Panc1 (cell line): Measurements from ENCODE around the gene FAM200B. TPM values are rescaled to one million over a fixed set of nuclear protein-coding genes. Genes with fewer than 3 reads are reported as not detected.

ENCODE experiments used
- ATAC-seq: fragments of 200-7000 bp; cut with Tn5 transposase; 2 replicates; pipeline ENCODE4 v1.9.1; 2020; ENCODE audit warnings: mild to moderate bottlenecking, moderate library complexity
- BruUV-seq: library from RNA; stranded (reverse); fragments of 400-500 nt; replicated peaks from 2 replicates; lab custom pipeline; 2021; lab: Mats Ljungman, UMichigan
- CTCF ChIA-PET: fragments of 300-600 bp; sonication (Branson Sonifier 250); formaldehyde crosslinking; loops from one replicate; lab custom pipeline; 2022; ENCODE audit warnings: antibody characterized with exemption; lab: Charles Lee
- POLR2A ChIA-PET: fragments of 300-600 bp; sonication (Branson Sonifier 250); formaldehyde crosslinking; loops from one replicate; lab custom pipeline; 2022; ENCODE audit warnings: antibody characterized with exemption; lab: Charles Lee
- DNase-seq: peaks from one replicate; pipeline ENCODE4 v3.0.0-alpha.2; 2010; ENCODE audit warnings: low read depth, low spot score
- H3K27ac ChIP-seq: 2 replicates; pipeline ENCODE4 v1.5.1; 2011; ENCODE audit warnings: mild to moderate bottlenecking, low read length, inconsistent platforms
- H3K27me3 ChIP-seq: fragments of 200-500 bp; sonication (Bioruptor generic); 2 replicates; pipeline ENCODE4 v1.6.0; 2014; ENCODE audit warnings: low read length, inconsistent platforms; ENCODE audit not compliant: control insufficient read depth, insufficient read depth
- H3K36me3 ChIP-seq: fragments of 200-500 bp; sonication (Bioruptor generic); 2 replicates; pipeline ENCODE4 v1.5.1; 2014; ENCODE audit warnings: inconsistent platforms, mild to moderate bottlenecking, low read length, moderate library complexity; ENCODE audit not compliant: control insufficient read depth, insufficient read depth
- H3K4me1 ChIP-seq: 2 replicates; pipeline ENCODE4 v1.5.1; 2011; ENCODE audit warnings: inconsistent platforms, mild to moderate bottlenecking, low read length, moderate library complexity; ENCODE audit not compliant: control insufficient read depth, insufficient read depth
- H3K4me3 ChIP-seq, 2 experiments: 2 replicates each; pipeline ENCODE4 v1.5.1; 2011 to 2012; ENCODE audit warnings: low read depth in 2 of 2, low read length in 2 of 2, mild to moderate bottlenecking in 2 of 2, inconsistent platforms in 1 of 2, moderate library complexity in 1 of 2
- H3K9me3 ChIP-seq: fragments of 200-500 bp; sonication (Bioruptor generic); 2 replicates; pipeline ENCODE4 v1.5.1; 2014; ENCODE audit warnings: low read depth, mild to moderate bottlenecking, inconsistent platforms, low read length, moderate library complexity; ENCODE audit not compliant: control insufficient read depth, insufficient read depth
- POLR2AphosphoS5 ChIP-seq: IDR thresholded peaks from 2 replicates; pipeline ENCODE4 v1.6.1; 2012; ENCODE audit warnings: mild to moderate bottlenecking, low read depth, low read length, moderate library complexity
- SIN3A ChIP-seq: IDR thresholded peaks from 2 replicates; pipeline ENCODE4 v1.6.1; 2012; ENCODE audit warnings: low read depth, mild to moderate bottlenecking, low read length, moderate library complexity, borderline replicate concordance; ENCODE audit not compliant: insufficient read depth
- TCF7L2 ChIP-seq: IDR thresholded peaks from 2 replicates; pipeline ENCODE4 v1.6.1; 2011; ENCODE audit warnings: mild to moderate bottlenecking, low read depth, low read length, inconsistent platforms
- in situ Hi-C: cut with HindIII; loops from 2 replicates; pipeline ENCODE4 v1.10.0; 2016; ENCODE audit warnings: low sequenced_read_pairs, low pct_unique_long_range_greater_than_20kb
- intact Hi-C: fragments of 100-400 bp; cut with micrococcal nuclease; formaldehyde crosslinking; loops from one replicate; pipeline ENCODE4 v1.10.0; 2022; ENCODE audit not compliant: unreplicated experiment
- total RNA-seq: library from RNA; stranded (reverse); gene quantifications from one replicate; pipeline ENCODE4 v1.2.1, GENCODE V29; 2021; ENCODE audit not compliant: unreplicated experiment
- TF ChIP-seq, protein P1 (sequence below): fragments of 450-650 bp; IDR thresholded peaks from 2 replicates; pipeline ENCODE4 v1.5.1; 2017; ENCODE audit warnings: mild to moderate bottlenecking
- TF ChIP-seq, protein P2 (sequence below), 2 experiments: IDR thresholded peaks; 2 replicates each; pipeline ENCODE4 v1.6.1; 2011 to 2012; ENCODE audit warnings: low read depth in 2 of 2, control low read depth in 1 of 2, low read length in 1 of 2, mild to moderate bottlenecking in 1 of 2, moderate library complexity in 1 of 2; ENCODE audit not compliant: insufficient read depth in 1 of 2

Gene FAM200B
- total RNA-seq, 1 experiment from 2014 or later, result 15.2 TPM

- intact Hi-C loops, result no loop called here
- no peak for TF ChIP-seq SIN3A
- no peak for TF ChIP-seq TCF7L2
- TF ChIP-seq, protein P1, sequence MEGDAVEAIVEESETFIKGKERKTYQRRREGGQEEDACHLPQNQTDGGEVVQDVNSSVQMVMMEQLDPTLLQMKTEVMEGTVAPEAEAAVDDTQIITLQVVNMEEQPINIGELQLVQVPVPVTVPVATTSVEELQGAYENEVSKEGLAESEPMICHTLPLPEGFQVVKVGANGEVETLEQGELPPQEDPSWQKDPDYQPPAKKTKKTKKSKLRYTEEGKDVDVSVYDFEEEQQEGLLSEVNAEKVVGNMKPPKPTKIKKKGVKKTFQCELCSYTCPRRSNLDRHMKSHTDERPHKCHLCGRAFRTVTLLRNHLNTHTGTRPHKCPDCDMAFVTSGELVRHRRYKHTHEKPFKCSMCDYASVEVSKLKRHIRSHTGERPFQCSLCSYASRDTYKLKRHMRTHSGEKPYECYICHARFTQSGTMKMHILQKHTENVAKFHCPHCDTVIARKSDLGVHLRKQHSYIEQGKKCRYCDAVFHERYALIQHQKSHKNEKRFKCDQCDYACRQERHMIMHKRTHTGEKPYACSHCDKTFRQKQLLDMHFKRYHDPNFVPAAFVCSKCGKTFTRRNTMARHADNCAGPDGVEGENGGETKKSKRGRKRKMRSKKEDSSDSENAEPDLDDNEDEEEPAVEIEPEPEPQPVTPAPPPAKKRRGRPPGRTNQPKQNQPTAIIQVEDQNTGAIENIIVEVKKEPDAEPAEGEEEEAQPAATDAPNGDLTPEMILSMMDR, result no peak
- TF ChIP-seq, protein P2, sequence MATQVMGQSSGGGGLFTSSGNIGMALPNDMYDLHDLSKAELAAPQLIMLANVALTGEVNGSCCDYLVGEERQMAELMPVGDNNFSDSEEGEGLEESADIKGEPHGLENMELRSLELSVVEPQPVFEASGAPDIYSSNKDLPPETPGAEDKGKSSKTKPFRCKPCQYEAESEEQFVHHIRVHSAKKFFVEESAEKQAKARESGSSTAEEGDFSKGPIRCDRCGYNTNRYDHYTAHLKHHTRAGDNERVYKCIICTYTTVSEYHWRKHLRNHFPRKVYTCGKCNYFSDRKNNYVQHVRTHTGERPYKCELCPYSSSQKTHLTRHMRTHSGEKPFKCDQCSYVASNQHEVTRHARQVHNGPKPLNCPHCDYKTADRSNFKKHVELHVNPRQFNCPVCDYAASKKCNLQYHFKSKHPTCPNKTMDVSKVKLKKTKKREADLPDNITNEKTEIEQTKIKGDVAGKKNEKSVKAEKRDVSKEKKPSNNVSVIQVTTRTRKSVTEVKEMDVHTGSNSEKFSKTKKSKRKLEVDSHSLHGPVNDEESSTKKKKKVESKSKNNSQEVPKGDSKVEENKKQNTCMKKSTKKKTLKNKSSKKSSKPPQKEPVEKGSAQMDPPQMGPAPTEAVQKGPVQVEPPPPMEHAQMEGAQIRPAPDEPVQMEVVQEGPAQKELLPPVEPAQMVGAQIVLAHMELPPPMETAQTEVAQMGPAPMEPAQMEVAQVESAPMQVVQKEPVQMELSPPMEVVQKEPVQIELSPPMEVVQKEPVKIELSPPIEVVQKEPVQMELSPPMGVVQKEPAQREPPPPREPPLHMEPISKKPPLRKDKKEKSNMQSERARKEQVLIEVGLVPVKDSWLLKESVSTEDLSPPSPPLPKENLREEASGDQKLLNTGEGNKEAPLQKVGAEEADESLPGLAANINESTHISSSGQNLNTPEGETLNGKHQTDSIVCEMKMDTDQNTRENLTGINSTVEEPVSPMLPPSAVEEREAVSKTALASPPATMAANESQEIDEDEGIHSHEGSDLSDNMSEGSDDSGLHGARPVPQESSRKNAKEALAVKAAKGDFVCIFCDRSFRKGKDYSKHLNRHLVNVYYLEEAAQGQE (IDR thresholded peaks at IDR 0.05; ENCODE audit: insufficient read depth in 1 of 2, low read depth in 2 of 2, low read length in 1 of 2), result no peak
- TF ChIP-seq POLR2AphosphoS5, result no peak
- ChIA-PET POLR2A (no interaction called here), CTCF (no interaction called here)
- no peak overlapping the region for H3K27ac ChIP-seq
- no peaks in the 10 kb centered on the region for H3K4me1 ChIP-seq
- no TSS peak for BruUV-seq
- no peaks in the 10 kb centered on the region for H3K27me3 ChIP-seq
- DNase-seq (no peak), ATAC-seq (no peak)
- no peak overlapping the region for H3K4me3 ChIP-seq
- H3K9me3 ChIP-seq, result no peaks in the 10 kb centered on the region
- H3K36me3 ChIP-seq, result no peaks in the 10 kb centered on the region
- in situ Hi-C loops, result no loop called here
Observed at GRCh38 chr4:15718959-15719358, 37.3 kb downstream of the FAM200B start.

GRCh38 chr4:15719506-15719905 lies 37.9 kb downstream of the FAM200B start:
- Histone ChIP-seq H3K27ac (no peak overlapping the region), H3K36me3 (no peaks in the 10 kb centered on the region), H3K9me3 (no peaks in the 10 kb centered on the region), H3K27me3 (no peaks in the 10 kb centered on the region), H3K4me3 (no peak overlapping the region), H3K4me1 (no peaks in the 10 kb centered on the region)
- in situ Hi-C loops (no loop called here), intact Hi-C loops (no loop called here)
- no TSS peak for BruUV-seq
- ChIA-PET CTCF (no interaction called here), POLR2A (no interaction called here)
- ATAC-seq (no peak), DNase-seq (no peak)
- no peak for TF ChIP-seq TCF7L2
- no peak for TF ChIP-seq SIN3A
- TF ChIP-seq, protein P2 (IDR thresholded peaks at IDR 0.05; ENCODE audit: insufficient read depth in 1 of 2, low read depth in 2 of 2, low read length in 1 of 2), result no peak
- TF ChIP-seq, protein P1, result no peak
- TF ChIP-seq POLR2AphosphoS5, result no peak
